Activated CD4-positive, alpha-beta T cell treated with anti-CD3 and anti-CD28 coated beads for 24 hours (primary cell): Measurements from ENCODE around the gene POU2F2.

ENCODE experiments used
- DNase-seq, 2 donors: peaks; one replicate each; pipeline ENCODE4 v3.0.0-alpha.2; 2020; ENCODE audit warnings: low read depth in 2 of 2

Gene POU2F2

GRCh38 chr19:42154471-42155323 is 22.5 kb upstream of the POU2F2 start:
- DNase-seq = no peak

- no peak for DNase-seq
Observed at GRCh38 chr19:42153672-42154433, 21.6 kb upstream of the POU2F2 start.

DNA sequence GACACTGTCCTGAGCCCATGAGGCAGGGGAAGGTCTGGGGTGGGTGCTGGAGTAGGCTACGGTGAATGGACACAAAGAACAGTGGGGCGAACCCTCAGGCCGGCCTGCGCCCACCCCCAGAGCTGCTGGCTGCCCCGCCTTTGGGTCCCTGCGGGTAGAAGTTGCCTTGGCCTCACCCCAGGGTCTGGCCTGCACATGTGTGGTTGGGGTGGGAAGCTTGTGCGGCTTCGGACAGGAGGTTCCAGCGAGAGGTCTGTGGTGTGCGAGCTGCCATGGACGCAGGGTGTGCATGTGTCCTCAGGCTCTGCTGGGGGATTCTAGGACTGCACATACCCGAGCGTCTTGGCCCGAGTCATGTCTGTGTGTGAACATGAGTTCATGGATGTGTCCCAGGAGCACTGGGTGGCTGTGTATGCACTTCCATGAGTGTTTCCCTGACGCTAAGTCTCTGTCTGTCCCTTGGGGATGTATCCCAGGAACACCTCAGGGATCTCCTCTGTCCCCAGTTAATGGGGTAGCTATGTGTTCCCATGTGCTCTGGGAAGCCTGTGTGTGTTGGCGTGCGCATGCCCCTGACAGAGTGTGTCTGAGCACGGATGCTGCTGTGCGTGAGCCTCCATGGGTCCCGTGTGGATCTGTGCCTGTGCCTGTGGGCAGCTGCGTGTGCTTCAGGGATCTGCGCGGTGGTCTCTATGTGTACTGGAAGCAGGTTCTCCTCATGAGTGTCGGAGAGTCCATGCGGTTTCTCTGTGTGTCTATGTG is 20.8 kb upstream of the POU2F2 start:
- no peak for DNase-seq

GRCh38 chr19:42151782-42152684 is 19.8 kb upstream of the POU2F2 start:
- no peak for DNase-seq

DNA sequence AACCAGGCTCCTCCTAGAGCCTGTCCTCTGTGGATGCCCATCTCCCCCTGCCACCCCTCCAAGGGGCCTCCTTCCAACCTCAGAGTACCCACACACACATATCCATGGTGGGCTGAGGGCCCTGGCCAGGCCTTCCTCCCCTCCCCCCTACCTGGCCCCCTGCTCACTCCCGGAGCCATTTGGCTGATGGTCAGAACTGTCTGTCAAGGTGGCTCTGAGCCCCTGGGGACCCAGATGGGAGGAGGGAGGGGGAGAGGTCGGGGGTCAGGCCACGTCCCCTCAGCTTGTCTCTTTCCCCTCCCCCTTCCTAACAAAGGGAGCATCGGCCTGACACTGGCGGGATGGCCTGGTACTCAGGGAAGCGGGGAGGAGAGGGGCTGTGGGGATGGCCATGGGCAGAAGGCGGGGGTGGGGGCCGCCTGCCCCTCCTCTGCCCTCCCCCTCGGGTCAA is 18.7 kb upstream of the POU2F2 start:
- no peak for DNase-seq

DNA sequence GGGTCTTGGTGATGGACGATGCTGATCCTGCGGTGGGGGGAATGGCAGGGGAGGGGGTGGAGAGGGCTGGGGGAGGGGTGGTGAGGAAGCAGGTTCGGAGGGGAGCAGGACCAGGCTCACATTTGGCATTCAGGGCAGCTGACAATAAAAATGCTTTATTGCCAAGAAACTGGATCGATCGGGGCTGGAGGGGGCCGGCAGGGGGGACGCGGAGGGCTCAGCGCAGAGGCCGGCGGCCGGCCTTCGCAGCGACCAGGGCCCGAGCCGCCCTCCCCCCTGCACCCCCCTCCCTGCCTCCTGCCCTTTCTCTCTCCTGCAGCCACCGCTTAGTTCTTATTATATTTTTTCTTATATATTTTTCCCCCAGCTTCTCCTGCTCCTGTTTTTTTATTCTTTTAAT is 18.1 kb upstream of the POU2F2 start:
- DNase-seq = no peak

DNA sequence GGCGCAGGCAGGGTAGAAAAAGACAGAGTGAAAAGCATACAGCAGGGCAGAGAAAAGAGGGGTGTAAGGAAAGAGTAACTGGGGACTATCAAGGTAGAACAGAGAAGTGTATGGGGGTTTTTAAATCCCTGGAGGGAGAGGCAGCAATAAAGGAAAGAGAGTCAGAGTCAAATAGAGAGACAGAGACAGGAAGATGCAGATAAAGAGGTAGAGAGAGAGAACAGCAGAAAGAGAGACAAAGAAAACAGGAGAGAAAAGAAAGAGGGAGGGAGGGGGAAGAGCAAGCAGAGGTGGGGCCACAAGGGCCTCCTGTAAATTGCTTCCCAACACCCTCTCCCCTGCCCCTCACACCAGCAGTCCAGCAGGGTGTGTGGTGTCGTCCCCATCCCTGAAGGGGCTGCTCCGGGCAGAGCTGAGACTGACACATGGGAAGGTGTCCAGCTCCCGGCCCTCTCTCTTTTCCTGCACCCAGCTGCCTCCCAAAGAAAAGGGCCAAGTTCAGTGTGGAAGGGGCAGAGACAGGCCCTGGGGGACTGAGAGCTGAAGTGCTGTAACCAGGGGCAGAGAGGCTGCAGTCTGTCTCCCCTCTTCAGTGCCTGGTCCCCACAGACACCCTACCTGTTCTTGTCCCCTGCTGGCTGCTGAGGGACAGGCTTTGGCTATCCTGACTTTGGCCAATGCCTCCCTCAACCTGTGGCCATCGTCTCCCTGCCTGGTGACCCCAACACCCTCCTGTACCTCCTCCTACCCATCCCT is 17.4 kb upstream of the POU2F2 start:
- no peak for DNase-seq

DNA sequence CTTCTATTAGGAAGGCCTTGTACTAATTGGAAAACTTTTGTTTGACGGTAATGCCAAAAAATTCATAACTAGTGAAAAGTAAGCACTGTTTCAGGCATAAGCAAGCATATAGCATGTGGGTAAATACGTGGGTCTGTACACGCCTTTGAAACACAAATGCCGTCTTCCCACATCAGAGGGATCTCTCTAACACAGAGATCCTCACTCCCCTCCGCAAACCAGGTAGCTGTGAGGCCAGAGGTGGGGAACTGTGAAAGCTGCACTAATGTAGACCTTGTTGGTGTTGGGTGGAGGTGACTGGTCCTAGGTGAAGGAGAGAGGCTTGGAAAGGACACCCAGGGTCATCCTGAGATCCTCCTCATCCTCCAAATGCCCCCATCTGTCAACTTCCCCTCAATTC is 16.0 kb upstream of the POU2F2 start:
- no peak for DNase-seq

GRCh38 chr19:42143341-42144234 is 11.3 kb upstream of the POU2F2 start:
- DNase-seq = no peak

DNA sequence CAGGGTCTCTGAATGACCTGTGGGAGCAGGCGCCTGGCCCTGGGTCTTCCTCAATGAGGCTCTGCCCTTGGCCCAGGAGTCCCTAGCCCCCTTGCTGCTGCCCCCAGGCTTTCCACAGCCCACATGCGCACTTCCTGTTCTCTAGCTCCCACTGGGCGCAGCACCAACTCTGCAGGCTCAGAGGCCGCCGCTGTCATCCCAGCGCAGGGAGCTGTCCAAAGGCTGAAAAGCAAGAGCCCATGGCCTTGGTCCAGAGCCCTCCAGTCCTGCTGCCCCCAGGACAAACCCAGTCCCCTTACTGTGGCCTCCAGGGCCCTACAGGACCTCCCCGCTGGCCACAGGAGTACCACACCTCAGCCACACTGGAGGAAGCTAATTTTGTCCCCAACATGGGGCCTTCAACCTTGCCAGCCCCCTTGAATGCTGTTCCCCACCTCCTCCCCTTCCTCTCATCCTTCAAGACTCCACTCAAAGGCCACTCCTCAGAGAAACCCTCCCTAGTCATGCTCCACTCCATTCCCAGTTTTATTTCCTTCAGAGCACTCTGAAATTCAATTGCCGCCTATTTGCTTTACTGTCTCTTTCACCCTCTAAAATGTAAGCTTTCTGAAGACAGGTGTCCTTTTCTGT is 8.0 kb upstream of the POU2F2 start:
- DNase-seq = no peak

DNA sequence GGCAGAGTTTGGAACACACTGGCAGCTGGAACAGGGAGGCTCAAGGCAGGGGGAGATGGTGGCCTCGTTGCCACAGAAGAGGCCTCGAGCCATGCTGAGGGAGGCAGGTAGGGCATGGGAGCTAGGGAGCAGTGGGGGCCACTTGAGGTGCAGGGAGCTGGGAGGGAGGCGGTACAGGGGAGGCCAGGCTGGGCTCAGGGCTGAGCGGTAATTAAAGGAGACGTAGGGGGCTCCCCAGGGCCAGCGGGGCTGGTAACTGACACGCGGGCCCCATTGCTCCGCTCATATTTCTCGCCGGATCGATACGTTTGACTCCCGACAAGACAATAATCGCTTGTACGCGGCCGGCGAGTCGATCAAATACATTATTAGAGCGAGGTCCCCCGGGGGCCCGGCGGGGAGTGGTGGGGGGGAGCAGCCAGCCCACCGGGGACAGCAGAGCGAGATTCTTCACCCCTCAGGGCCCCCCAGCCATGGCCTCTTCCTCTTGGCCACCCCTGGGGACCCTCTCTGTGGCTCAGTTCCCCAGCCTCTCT is 2.4 kb upstream of the POU2F2 start:
- no peak for DNase-seq

- peak; percentile 77 to 86 for DNase-seq
Observed at GRCh38 chr19:42132851-42133528, 744 bp upstream of the POU2F2 start.

- no peak for DNase-seq
Observed at GRCh38 chr19:42131149-42132029, 857 bp downstream of the POU2F2 start.

- DNase-seq = no peak
Observed at GRCh38 chr19:42130254-42130573, 2.0 kb downstream of the POU2F2 start.

GRCh38 chr19:42129399-42130253 is 2.6 kb downstream of the POU2F2 start:
- DNase-seq = no peak

DNA sequence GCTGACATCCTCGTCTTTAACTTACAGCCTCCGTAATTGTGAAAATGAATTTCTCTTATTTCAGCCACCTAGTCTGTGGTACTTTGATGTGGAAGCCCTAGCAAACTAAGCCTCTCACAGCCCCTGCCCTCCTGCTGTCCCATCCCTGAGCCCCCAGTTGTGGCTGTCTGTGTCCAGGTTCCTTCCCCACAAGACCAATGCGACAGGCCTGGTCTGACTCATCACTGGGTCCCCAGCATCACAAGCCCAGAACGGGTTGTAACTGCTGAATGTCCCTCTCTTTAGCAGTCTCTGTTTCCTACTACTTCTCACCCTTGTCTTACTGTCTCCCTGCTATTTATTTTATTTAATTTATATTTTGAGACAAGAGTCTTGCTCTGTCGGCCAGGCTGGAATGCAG is 5.7 kb downstream of the POU2F2 start:
- DNase-seq = no peak
